ENCODE measurements around the gene MAB21L4. TPM values are rescaled to one million over a fixed set of nuclear protein-coding genes. Genes with fewer than 3 reads are reported as not detected.

The MAB21L4 gene
- 0.16 to 0.34 TPM (median 0.18 TPM) in 4 of 5 replicates, not detected in the other for total RNA-seq (2022; extraction: Qiagen RNA extraction; ENCODE audit: low read depth)

GRCh38 chr2:240895656-240896388, at the start of gene MAB21L4:
TSS of gene MAB21L4 (minus strand) at chr2:240896156. CDS start at chr2:240895997, 159 bp downstream.

GRCh38 chr2:240906141-240906910, 10.4 kb upstream of the MAB21L4 start, which contains the start of gene CROCC2:
TSS of gene CROCC2 (plus strand) at chr2:240906336. CDS start at chr2:240906514, 178 bp downstream.

GRCh38 chr2:240868286-240869108, 27.5 kb downstream of the MAB21L4 start, which contains the start of gene AGXT:
TSS of gene AGXT (plus strand) at chr2:240868824. CDS start at chr2:240868866, 42 bp downstream.

Other genes starting within 250 kb of the MAB21L4 start
- not detected in 5 replicates for gene AQP12B, start 213.3 kb downstream of the MAB21L4 start, total RNA-seq (2022; extraction: Qiagen RNA extraction; ENCODE audit: low read depth)
- not detected in 5 replicates for gene AQP12A, start 204.3 kb downstream of the MAB21L4 start, total RNA-seq (2022; extraction: Qiagen RNA extraction; ENCODE audit: low read depth)
- gene KIF1A, start 75.9 kb downstream of the MAB21L4 start, total RNA-seq (2022; extraction: Qiagen RNA extraction; ENCODE audit: low read depth), result 0.57 to 0.95 TPM (median 0.69 TPM) in 5 replicates
- not detected in 5 replicates for gene AGXT, start 27.3 kb downstream of the MAB21L4 start, total RNA-seq (2022; extraction: Qiagen RNA extraction; ENCODE audit: low read depth)
- not detected in 5 replicates for gene CROCC2, start 10.2 kb upstream of the MAB21L4 start, total RNA-seq (2022; extraction: Qiagen RNA extraction; ENCODE audit: low read depth)
- gene SNED1, start 102.5 kb upstream of the MAB21L4 start, total RNA-seq (2022; extraction: Qiagen RNA extraction; ENCODE audit: low read depth), result 0.33 to 1.1 TPM (median 0.67 TPM) in 5 replicates
- 23.5 to 30.9 TPM (median 25.3 TPM) in 5 replicates for gene MTERF4, start 206.1 kb upstream of the MAB21L4 start, total RNA-seq (2022; extraction: Qiagen RNA extraction; ENCODE audit: low read depth)

Data from A549 treated with ZK216348 at 1 μM for 4 hours (cell line).